Eye (tissue), 1 donor: Measurements from ENCODE around the gene ZNF502.
A peak's percentile ranks its signal among the peaks of the same experiment; 100 is the strongest.
"Not testable (repeated sequence)": the region's sequence is repeated elsewhere in the genome, so short reads cannot be mapped to it uniquely, and the experiment has no call there.

Source experiments
- DNase-seq: peaks from one replicate; pipeline ENCODE4 v3.0.0-alpha.2; 2015

Gene ZNF502

DNA sequence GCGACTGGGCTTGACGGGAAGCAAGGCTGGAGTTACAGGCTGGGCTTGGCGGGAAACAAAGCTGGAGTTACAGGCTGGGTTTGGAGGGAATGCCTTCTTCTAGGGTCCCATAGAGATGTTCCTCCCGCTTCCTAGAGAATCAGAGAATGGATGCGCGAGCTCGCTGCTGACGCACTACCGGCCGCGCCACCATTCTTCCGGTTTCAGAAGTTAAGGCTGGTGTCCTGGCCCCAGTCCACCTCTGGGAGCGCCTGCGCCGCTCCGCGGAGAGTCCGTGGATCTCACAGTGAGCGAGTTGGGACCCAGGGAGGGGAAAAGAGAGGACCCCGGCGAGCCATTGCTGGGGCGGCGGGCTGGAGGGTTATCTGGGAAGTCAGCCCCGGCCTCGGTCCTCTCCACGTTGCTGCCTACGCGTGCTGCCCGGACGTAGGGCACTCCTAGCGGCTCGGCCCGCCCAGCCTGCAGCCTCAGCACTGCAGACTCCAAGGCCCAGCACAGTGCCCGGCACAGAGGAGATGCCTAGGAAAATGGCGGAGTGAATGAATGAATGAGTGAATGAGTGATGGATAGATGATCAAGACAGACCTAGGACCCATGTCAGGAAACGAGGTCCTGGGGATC lies at the start of gene ZNF502:
Gene ZNF502, plus strand, starts transcription at position 206 of the 621 bp plus-strand sequence. CDS start 7,602 bp downstream, outside the sequence.
- DNase-seq = peak; percentile 96

DNA sequence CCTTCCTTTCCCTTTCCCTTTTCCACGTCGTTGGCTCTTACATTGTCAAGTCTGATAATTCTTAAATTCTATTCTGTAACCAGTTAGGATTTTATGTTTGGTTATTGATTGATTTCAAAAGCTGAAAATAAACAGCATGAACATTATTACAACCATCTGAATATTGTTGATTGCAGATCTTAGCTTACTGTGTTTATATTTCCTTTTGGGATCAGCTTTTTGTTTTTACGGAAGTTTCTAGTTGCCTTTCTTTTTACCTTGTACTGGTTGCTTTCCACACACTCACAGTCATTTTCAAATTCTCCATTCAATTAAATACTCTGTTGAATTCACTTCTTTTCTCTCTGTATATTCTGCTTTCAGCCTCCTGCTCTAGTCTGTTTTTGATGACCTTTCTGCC lies 47.3 kb upstream of the ZNF502 start:
- DNase-seq = no peak

DNA sequence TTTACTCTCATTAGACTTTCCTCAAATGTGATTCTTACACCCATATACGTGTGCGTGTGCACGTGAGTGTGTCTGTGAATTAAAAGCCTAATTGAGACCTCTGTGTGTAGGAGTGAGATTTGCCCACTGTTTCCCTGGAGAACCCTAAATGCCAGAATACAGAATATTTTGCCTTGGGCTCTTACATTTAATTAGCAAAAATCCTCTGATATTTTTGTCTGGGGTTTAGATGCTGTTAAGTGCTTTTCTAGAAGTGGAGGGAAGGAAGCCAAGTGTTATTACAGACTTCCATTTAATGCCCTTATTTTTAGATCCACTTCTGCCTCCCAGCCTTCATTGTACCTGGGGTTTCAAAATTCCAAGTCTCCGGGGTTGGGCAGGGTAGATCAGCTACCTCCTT lies 46.1 kb upstream of the ZNF502 start:
- no peak for DNase-seq

DNA sequence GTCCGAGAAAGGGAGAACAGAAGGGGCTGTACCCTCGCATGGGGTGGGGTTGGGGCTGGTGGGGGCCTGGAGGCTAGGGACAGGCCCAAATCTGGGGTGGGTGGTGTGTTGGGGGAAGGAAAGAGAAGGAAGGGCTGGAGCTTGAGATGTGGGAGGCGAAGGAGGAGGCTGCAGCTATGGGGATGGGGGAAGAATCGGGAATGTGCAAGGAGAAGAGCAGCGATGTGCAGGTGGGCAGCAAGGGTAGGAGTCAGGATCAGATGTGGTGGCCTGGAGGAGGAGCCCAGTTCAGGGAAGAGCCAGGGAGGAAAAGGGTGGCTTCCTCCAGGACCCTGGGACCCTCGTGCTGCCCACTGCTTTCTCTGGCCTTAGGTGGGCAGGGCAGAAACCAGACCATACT lies 42.7 kb upstream of the ZNF502 start:
- no peak for DNase-seq

DNA sequence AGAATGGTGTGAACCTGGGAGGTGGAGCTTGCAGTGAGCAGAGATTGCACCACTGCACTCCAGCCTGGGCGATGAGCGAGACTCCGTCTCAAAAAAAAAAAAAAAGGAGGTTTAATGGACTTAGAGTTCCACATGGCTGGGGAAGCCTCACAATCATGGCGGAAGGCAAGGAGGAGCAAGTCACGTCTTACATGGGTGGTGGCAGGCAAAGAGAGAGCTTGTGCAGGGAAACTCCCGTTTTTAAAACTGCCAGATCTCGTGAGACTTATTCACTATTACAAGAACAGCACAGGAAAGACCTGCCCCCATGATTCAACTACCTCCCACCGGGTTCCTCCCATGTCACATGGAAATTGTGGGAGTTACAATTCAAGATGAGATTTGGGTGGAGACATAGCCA lies 39.0 kb upstream of the ZNF502 start:
- DNase-seq = not testable (repeated sequence)

DNA sequence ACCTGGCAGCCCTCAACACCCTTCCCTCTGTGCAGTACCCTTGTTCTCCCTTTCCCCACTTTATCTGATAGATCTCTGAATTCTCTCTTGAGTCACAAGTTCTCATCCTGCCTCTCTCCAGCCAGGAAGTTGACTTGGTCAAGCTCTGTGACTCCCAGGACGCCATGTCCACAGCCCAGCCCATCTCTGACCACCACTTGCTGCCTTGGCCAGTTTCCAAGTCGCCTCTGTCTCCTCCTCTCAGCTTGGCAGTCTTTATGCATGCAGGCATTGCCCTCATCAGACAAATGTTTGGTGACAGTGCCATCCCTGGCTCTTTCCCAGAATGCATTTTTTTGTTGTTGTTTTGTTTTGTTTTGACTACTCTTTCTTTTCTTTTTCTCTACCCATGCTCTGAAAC lies 38.2 kb upstream of the ZNF502 start:
- no peak for DNase-seq

DNA sequence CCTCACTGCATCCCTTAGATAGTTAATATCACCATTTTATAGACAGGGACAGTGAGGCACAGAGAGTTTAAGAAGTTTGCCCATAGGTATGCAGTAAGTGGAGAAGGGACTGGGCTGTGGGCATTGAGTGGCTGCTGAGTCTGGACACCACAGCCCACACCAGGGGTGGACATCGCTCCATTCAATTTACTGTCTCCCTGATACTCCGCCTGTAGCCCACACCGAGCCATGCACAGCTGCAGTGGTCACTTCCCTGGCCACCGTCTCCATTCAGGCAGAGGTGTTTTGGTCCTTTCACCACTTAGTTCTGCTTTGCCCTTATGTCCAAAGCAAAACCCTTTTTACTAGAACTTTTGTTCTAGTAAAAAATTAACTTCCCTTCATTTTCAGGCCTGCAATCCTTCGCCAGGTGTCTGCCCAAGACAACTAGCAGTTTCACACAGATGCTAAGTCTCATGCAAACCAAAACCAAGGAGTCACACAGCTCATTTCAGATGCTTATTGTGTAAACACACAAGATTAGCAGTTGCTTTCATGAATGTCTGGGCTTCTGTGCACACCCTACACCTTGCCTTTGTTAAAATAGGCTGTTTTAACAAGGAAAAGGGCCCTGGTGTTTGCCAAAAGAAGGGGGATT lies 33.9 kb upstream of the ZNF502 start:
- no peak for DNase-seq

DNA sequence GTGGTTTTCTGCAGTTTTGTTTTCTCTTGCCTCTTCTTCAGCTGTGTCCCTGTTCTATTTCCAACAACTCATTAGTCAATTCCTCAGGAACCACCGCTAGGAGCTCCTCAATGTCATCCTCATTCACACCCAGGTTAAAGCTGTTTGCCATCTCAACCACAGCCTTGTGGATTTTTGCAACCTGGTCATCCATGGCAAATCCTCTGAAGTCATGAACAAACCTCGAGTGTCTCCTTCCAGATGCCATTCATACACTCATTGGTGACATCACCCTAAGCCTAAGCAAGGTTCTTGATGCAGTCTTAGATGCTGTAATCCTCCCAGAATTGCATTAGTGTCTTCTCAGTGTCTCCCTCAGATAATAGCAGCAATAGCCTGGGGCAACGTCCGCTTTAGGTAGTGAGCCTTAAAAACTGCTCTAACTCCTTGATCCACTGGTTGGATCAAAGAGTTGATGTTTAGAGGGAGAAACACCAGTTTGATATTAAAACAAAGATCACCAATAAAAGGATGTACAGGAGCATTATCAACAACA lies 31.5 kb upstream of the ZNF502 start:
- DNase-seq = no peak

DNA sequence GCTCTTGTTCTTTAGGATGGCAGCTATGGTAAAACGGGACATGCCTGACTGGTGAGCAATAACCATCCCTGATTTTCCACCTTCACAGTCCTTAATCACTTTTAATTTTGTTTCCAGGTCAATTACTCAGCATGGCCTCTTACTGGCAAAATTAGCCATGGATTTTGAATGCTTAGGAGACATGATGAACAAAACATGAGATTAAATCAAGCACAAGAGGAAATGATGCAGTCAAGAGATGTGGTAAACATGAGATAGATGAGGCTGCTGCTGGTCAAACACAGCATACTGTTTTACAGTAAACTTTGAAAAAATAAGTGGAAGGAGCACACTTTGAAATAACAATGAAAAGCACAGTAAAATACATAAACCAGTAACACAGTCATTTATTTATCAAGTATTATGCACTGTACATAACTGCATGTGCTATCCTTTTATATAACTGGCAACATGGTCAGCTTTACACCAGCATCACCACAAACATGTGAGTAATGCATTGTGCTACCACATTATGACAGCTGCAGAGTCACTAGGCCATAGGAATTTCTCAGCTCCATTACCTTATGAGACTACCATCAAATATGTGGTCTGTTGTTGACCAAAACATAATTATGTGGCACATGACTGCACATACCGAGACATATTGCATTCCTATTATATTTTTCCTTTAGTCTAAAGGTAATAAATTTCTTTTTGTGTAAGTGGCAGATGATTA lies 30.1 kb upstream of the ZNF502 start:
- no peak for DNase-seq

DNA sequence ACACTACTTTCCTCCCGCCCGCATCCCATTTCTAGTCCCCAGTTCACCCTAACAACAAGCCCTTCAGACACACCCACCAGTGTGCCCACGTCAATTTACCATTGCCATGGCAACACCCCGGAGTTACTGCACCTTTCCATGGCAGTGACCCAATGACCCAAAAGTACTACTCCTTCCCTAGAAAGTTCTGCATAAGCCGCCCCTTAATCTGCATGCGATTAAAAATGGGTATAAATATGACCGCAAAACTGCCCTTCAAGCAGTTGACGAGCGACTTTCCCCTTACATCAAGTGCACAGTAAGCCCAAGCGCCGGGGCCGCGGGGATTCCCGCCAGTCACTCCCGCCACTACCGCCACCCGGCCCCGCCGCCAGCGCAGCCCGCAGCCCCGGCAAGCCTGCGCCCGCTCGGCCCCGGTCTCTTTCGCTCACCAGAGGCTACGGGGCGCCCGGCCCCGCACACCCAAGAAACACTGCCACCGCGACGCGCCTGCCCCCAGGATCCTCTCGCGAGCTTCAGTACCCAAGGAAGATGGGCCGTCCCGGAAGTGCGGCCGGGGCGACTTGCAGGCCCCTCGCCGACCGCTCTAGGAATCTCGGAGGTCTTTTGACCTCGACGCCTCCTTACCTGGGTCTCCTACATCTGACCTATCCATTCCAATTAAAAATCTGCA lies 27.2 kb upstream of the ZNF502 start:
- peak; percentile 90 for DNase-seq

DNA sequence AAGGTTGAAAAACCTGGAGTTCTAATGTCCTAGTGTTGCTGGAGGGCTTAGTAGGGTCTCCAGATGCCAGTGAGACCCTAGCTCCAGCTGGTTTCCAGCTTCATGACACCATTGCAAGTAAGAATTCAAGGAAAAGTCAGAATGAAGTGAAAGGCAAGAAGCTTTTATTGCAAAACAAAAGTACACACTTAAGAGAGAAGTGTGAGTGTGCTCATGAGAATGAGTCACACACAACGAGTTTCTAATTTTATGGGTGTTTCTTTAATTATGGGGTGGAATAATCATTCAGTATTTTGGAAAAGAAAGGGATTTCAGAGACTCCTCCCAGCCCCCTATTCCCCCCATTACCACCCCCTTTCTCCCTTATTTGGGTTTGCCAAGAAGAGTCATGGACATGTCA lies 24.6 kb upstream of the ZNF502 start:
- no peak for DNase-seq

DNA sequence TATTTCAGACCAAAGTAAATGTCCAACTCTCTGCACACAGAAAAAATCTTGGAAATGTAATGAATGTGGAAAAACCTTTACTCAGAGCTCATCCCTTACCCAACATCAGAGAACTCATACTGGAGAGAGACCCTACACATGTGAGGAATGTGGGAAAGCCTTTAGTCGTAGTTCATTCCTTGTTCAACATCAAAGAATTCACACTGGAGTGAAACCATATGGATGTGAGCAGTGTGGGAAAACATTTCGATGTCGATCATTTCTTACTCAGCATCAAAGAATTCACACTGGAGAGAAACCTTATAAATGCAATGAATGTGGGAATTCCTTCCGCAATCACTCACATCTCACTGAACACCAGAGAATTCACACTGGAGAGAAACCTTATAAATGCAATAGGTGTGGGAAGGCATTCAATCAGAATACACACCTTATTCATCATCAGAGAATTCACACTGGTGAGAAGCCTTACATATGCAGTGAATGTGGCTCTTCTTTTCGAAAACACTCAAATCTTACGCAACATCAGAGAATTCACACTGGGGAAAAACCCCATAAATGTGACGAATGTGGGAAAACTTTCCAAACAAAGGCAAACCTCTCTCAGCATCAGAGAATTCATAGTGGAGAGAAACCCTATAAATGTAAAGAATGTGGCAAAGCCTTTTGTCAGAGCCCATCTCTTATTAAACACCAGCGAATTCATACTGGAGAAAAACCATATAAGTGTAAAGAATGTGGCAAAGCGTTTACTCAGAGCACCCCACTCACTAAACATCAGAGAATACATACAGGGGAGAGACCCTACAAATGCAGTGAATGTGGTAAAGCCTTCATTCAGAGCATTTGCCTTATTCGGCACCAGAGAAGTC lies 9.0 kb downstream of the ZNF502 start:
- peak; percentile 16 for DNase-seq

DNA sequence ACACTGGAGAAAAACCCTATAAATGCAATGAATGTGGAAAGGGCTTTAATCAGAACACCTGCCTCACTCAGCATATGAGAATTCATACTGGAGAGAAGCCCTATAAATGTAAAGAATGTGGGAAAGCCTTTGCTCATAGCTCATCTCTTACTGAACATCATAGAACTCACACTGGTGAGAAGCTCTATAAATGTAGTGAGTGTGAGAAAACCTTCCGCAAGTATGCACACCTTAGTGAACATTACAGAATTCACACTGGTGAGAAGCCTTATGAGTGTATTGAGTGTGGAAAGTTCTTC lies 9.6 kb downstream of the ZNF502 start:
- DNase-seq = no peak

DNA sequence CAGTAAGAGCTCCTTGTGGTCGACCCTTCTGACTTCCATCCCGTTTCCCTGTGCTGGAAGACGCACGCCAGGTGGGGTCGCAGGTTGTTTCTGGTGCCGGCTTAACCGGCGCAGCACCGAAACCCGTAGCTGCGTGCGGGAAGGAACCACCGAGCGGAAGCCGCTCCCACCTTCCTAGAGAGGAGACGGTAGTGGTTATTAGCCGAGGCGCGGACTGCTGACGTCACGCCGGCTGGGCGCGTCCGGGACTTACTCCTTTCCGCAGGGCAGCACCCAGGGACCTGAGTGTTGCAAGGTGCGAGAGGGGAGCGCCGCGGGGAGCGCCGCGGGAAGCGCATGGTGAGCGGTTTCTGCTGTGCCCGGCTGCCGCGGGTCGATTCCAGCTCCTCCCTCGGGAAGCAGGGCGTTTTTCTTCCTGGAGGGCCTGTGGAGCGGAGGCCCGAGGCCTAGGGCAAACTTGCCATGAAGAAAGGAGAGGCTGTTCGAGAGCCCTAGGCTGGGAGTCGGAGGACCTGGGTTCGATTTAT lies 17.0 kb downstream of the ZNF502 start, which contains the start of gene ZNF501:
Gene ZNF501, plus strand, starts transcription at position 252 of the 527 bp plus-strand sequence. CDS start 4,787 bp downstream, outside the sequence.
- DNase-seq = peak; percentile 97

DNA sequence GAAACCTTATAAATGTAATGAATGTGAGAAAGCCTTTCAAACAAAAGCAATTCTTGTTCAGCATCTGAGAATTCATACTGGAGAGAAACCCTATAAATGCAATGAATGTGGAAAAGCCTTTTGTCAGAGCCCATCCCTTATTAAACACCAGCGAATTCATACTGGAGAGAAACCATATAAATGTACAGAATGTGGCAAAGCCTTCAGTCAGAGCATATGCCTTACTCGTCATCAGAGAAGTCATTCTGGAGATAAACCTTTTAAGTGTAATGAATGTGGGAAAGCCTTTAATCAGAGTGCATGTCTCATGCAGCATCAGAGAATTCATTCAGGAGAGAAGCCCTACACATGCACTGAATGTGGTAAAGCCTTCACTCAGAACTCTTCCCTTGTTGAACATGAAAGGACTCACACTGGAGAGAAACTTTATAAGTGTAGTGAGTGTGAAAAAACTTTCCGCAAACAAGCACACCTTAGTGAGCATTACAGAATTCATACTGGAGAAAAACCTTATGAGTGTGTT lies 22.2 kb downstream of the ZNF502 start:
- DNase-seq = no peak

DNA sequence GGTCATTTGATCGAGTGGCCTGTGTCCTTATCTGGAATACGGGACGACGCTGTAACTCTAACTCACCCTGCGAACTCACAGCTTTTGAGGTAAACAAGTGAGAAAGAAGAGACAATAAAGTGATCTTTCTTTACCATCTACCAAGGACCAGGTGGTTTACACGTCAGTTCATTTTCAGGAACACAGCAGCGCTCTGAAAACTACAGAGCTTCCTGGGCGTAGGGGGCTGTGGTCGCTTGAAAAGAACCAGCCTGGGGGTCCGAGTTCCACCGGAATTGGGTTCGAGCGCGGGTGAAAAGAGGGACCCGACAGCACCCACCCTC lies 48.6 kb downstream of the ZNF502 start:
- DNase-seq = no peak

DNA sequence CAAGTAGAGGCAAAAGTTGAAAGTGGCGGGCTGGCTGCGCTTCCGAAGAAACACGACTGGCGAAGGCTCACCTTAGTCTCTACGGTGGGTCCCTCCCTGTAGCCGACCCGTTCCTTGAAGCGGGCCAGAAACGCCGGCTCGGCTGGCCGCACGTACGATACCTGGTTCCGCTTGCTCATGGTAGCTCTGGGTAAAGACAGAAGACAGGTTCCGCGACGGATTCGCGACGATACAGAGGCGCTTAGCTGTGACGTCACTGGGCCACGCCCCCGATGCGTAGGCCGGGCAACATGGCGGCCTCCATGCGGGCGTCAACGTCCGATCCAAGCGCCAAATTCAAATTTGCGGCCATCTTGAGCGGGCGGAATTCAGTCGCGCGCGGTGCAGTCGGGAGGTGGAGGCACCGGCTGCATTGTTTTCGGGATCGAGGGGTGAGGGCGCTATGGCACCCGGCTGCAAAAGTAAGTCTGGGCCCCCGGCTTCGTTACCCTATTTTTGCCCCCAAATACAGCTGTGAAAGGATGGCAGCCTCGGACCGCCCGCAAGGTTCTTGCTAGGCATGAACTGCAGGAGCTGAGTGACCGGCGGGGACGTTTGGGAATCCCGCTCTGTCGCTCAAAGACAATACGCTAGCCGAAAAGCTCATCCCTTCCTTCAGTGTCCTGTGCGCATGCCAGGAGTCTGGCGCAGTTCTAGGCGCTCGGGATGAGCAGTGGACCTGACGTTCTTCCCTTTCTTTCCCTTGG lies 49.1 kb downstream of the ZNF502 start, which contains the start of the genes KIAA1143 and KIF15:
Gene KIAA1143, minus strand, starts transcription at position 196 of the 746 bp plus-strand sequence. Its CDS starts 17 bp downstream, at position 179.
Gene KIF15, plus strand, starts transcription at position 371 of the 746 bp plus-strand sequence. Its CDS starts 72 bp downstream, at position 443.
- peak; percentile 99 for DNase-seq

DNA sequence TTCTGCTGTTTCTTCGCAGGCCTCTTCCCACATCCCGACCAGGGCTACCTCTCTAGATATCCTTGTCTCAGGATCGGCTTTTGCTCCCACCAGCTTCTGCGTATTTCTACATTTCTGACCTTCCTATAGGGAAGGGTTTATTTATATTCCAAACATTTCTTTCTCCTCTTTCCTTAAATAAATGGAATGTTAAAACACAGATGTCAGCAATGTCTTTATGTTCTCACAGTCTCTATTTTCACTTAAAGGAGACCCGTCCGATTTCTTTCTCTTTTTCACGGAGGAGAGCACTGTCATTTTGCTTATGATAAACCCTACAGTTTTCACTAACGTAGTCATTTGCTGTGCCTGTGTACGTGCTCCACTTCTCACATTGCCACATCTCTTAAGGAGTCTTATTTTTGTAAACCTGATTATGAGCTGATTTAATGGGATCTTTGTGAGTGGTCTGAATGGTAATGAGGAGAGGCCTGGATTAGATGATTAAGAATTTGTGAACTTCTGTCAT lies 49.8 kb downstream of the ZNF502 start:
- no peak for DNase-seq

DNA sequence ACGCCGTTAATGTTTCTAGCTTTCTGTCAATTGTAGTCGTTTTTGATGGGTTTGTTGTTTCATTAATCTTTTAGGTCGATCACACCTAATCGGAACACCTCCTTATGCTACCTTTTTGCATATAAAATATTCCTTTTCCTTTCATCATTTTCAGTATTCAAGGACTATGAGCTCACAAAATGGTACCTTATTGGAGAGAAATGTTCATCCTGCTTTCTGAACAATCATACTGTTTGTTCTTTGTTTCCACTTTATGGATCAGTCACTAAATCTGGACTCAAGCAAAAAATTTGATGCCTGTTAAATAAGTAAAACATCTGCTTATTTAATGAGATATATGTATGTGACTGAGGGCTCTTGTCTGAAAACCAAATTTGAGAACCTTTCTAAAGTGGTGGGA lies 50.2 kb downstream of the ZNF502 start:
- peak; percentile 3 for DNase-seq

DNA sequence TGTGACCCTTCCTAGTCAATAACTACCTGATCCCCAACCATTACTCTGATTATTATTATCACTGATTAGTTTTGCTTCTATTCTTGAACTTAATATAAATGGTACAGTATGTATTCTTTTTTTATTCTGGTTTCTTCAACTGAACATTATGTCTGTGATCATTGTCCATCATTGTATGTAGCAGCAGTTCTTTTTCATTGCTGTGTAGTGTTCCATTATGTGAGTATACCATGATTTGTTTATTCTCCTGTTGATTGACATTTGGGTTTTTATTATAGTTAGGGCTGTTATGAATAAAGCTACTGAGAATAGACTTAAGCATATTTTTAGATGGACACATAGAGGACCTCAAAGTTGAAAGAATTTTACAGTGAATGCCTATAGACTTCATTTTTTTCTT lies 51.8 kb downstream of the ZNF502 start:
- no peak for DNase-seq
